ENCODE measurements around the gene ERRFI1.
A peak's percentile ranks its signal among the peaks of the same experiment; 100 is the strongest.

The ERRFI1 gene

GRCh38 chr1:8019229-8019620, 6.9 kb downstream of the ERRFI1 start:
- peaks cover 18 to 28% of the 10 kb centered on the region in 2 donors for H3K27me3 Mint-ChIP-seq
- no peak overlapping the region for H3K4me3 Mint-ChIP-seq
- DNase-seq: no peak
- H3K27ac Mint-ChIP-seq: no peak overlapping the region
- H3K9me3 Mint-ChIP-seq: no peaks in the 10 kb centered on the region
- peaks cover 0 to 2% of the 10 kb centered on the region in 2 donors for H3K4me1 Mint-ChIP-seq
- no peaks in the 10 kb centered on the region for H3K36me3 Mint-ChIP-seq
- ATAC-seq (replicated peaks): no peak

- Mint-ChIP-seq H3K4me1 (peaks cover 0 to 2% of the 10 kb centered on the region in 2 donors), H3K36me3 (peaks cover 0 to 3% of the 10 kb centered on the region in 2 donors), H3K4me3 (no peak overlapping the region), H3K27me3 (peaks cover 18 to 25% of the 10 kb centered on the region in 2 donors), H3K9me3 (no peaks in the 10 kb centered on the region), H3K27ac (no peak overlapping the region)
- ATAC-seq (replicated peaks) (no peak), DNase-seq (no peak)
Observed at GRCh38 chr1:8018492-8019228, 7.4 kb downstream of the ERRFI1 start.

- ATAC-seq (replicated peaks) (no peak), DNase-seq (no peak)
- Mint-ChIP-seq H3K36me3 (peaks cover 0 to 4% of the 10 kb centered on the region in 2 donors), H3K27me3 (peaks cover 18 to 23% of the 10 kb centered on the region in 2 donors), H3K4me1 (peaks cover 0 to 2% of the 10 kb centered on the region in 2 donors), H3K4me3 (no peak overlapping the region), H3K9me3 (no peaks in the 10 kb centered on the region), H3K27ac (no peak overlapping the region)
Observed at GRCh38 chr1:8017495-8018197, 8.5 kb downstream of the ERRFI1 start.

GRCh38 chr1:8016895-8017241, 9.2 kb downstream of the ERRFI1 start:
- no peak for DNase-seq
- H3K27me3 Mint-ChIP-seq: peaks cover 18 to 23% of the 10 kb centered on the region in 2 donors
- no peak for ATAC-seq (replicated peaks)
- H3K36me3 Mint-ChIP-seq: peaks cover 0 to 4% of the 10 kb centered on the region in 2 donors
- peaks cover 0 to 2% of the 10 kb centered on the region in 2 donors for H3K4me1 Mint-ChIP-seq
- no peaks in the 10 kb centered on the region for H3K9me3 Mint-ChIP-seq
- H3K4me3 Mint-ChIP-seq: no peak overlapping the region
- no peak overlapping the region for H3K27ac Mint-ChIP-seq

- Mint-ChIP-seq H3K4me3 (no peak overlapping the region), H3K4me1 (peaks cover 0 to 2% of the 10 kb centered on the region in 2 donors), H3K27me3 (peaks cover 18 to 23% of the 10 kb centered on the region in 2 donors), H3K36me3 (peaks cover 0 to 4% of the 10 kb centered on the region in 2 donors), H3K27ac (no peak overlapping the region), H3K9me3 (no peaks in the 10 kb centered on the region)
- ATAC-seq (replicated peaks) (no peak), DNase-seq (no peak)
Observed at GRCh38 chr1:8016210-8016894, 9.8 kb downstream of the ERRFI1 start.

GRCh38 chr1:8015809-8016165, 10.3 kb downstream of the ERRFI1 start:
- H3K27me3 Mint-ChIP-seq: peaks cover 18 to 23% of the 10 kb centered on the region in 2 donors
- peaks cover 0 to 2% of the 10 kb centered on the region in 2 donors for H3K4me1 Mint-ChIP-seq
- peaks cover 0 to 4% of the 10 kb centered on the region in 2 donors for H3K36me3 Mint-ChIP-seq
- ATAC-seq (replicated peaks) (no peak), DNase-seq (no peak)
- H3K4me3 Mint-ChIP-seq: no peak overlapping the region
- no peak overlapping the region for H3K27ac Mint-ChIP-seq
- no peaks in the 10 kb centered on the region for H3K9me3 Mint-ChIP-seq

GRCh38 chr1:8015036-8015808, 10.9 kb downstream of the ERRFI1 start:
- H3K36me3 Mint-ChIP-seq: peaks cover 0 to 4% of the 10 kb centered on the region in 2 donors
- H3K27ac Mint-ChIP-seq: no peak overlapping the region
- H3K4me1 Mint-ChIP-seq: peaks cover 0 to 2% of the 10 kb centered on the region in 2 donors
- no peak overlapping the region for H3K4me3 Mint-ChIP-seq
- DNase-seq: peak; percentile 9
- peaks cover 18 to 23% of the 10 kb centered on the region in 2 donors for H3K27me3 Mint-ChIP-seq
- peak; percentile 75 to 85 for ATAC-seq (replicated peaks)
- H3K9me3 Mint-ChIP-seq: no peaks in the 10 kb centered on the region

- H3K36me3 Mint-ChIP-seq: peaks cover 0 to 4% of the 10 kb centered on the region in 2 donors
- ATAC-seq (replicated peaks) (no peak), DNase-seq (no peak)
- peaks cover 18 to 23% of the 10 kb centered on the region in 2 donors for H3K27me3 Mint-ChIP-seq
- no peak overlapping the region for H3K27ac Mint-ChIP-seq
- H3K9me3 Mint-ChIP-seq: no peaks in the 10 kb centered on the region
- peaks cover 0 to 2% of the 10 kb centered on the region in 2 donors for H3K4me1 Mint-ChIP-seq
- H3K4me3 Mint-ChIP-seq: no peak overlapping the region
Observed at GRCh38 chr1:8014381-8014988, 11.6 kb downstream of the ERRFI1 start.

GRCh38 chr1:8013800-8014199, 12.3 kb downstream of the ERRFI1 start:
- ATAC-seq (replicated peaks) (no peak), DNase-seq (no peak)
- Mint-ChIP-seq H3K36me3 (peaks cover 0 to 4% of the 10 kb centered on the region in 2 donors), H3K27me3 (peaks cover 17 to 18% of the 10 kb centered on the region in 2 donors), H3K9me3 (no peaks in the 10 kb centered on the region), H3K27ac (no peak overlapping the region), H3K4me1 (peaks cover 0 to 2% of the 10 kb centered on the region in 2 donors), H3K4me3 (no peak overlapping the region)

GRCh38 chr1:8013399-8013798, 12.7 kb downstream of the ERRFI1 start:
- Mint-ChIP-seq H3K4me3 (no peak overlapping the region), H3K4me1 (peaks cover 0 to 2% of the 10 kb centered on the region in 2 donors), H3K36me3 (peaks cover 0 to 4% of the 10 kb centered on the region in 2 donors), H3K27me3 (peaks cover 15 to 18% of the 10 kb centered on the region in 2 donors), H3K9me3 (no peaks in the 10 kb centered on the region), H3K27ac (no peak overlapping the region)
- DNase-seq (no peak), ATAC-seq (replicated peaks) (no peak)

GRCh38 chr1:8012955-8013354, 13.2 kb downstream of the ERRFI1 start:
- H3K4me1 Mint-ChIP-seq: peaks cover 0 to 2% of the 10 kb centered on the region in 2 donors
- no peak overlapping the region for H3K4me3 Mint-ChIP-seq
- H3K9me3 Mint-ChIP-seq: no peaks in the 10 kb centered on the region
- peaks cover 13 to 15% of the 10 kb centered on the region in 2 donors for H3K27me3 Mint-ChIP-seq
- no peak overlapping the region for H3K27ac Mint-ChIP-seq
- DNase-seq: no peak
- H3K36me3 Mint-ChIP-seq: peaks cover 0 to 4% of the 10 kb centered on the region in 2 donors
- no peak for ATAC-seq (replicated peaks)

GRCh38 chr1:8011923-8012858, 13.9 kb downstream of the ERRFI1 start:
- H3K36me3 Mint-ChIP-seq: peaks cover 0 to 4% of the 10 kb centered on the region in 2 donors
- no peak for DNase-seq
- H3K4me1 Mint-ChIP-seq: peaks cover 0 to 2% of the 10 kb centered on the region in 2 donors
- no peak overlapping the region for H3K4me3 Mint-ChIP-seq
- H3K27me3 Mint-ChIP-seq: peaks cover 7 to 8% of the 10 kb centered on the region in 2 donors
- ATAC-seq (replicated peaks): no peak
- no peaks in the 10 kb centered on the region for H3K9me3 Mint-ChIP-seq
- no peak overlapping the region for H3K27ac Mint-ChIP-seq

- peaks cover 0 to 3% of the 10 kb centered on the region in 2 donors for H3K27me3 Mint-ChIP-seq
- H3K4me1 Mint-ChIP-seq: peaks cover 0 to 2% of the 10 kb centered on the region in 2 donors
- peaks cover 0 to 4% of the 10 kb centered on the region in 2 donors for H3K36me3 Mint-ChIP-seq
- no peak overlapping the region for H3K4me3 Mint-ChIP-seq
- no peak overlapping the region for H3K27ac Mint-ChIP-seq
- ATAC-seq (replicated peaks) (no peak), DNase-seq (no peak)
- no peaks in the 10 kb centered on the region for H3K9me3 Mint-ChIP-seq
Observed at GRCh38 chr1:8011016-8011415, 15.1 kb downstream of the ERRFI1 start.

Measured in stimulated activated naive B cell treated with anti-CD40 and anti-IgM and Interleukin-4, amounts not matched to agents 10 μg/mL and 1 μg/mL and 100 μg/mL, for 72 hours (primary cell).